ENCODE measurements around the gene PODN. TPM values are rescaled to one million over a fixed set of nuclear protein-coding genes. Genes with fewer than 3 reads are reported as not detected.

The PODN gene
- total and polyA plus RNA-seq, 10 donors, result 0.64 to 3.8 (median 1.8) TPM

DNA sequence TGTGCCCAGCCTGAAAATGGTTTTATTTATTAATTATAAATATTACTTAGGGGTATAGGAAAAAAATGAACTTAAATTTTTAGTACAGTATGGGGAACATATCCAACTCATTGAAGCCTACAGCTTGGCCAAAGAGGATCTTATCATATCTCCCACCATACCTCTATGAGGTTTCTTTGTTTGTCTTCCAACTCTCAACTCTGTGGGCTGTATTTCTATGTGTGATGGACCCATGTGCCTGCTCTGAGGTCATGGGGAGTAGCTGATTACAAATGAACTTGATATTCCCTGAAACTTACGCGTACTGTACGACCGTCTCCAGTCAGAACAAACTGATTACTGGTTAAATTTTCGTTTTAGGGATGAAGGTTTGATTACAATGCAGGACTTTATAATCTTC, 41.4 kb upstream of the PODN start:
- Histone ChIP-seq H3K4me3 (no peak overlapping the region), H3K27ac (no peak overlapping the region), H3K27me3 (replicated peaks in 1 of 7) (no peaks in the 10 kb centered on the region), H3K36me3 (peaks cover 0 to 17% (median 6%) of the 10 kb centered on the region in 6 donors), H3K9me3 (no peaks in the 10 kb centered on the region), H3K4me1 (peaks cover 6 to 62% (median 22%) of the 10 kb centered on the region in 6 donors)
- no peak for DNase-seq
- intact Hi-C loops (cut with DNase I; ENCODE audit: low total_unique reads), result no loop called here
- TF ChIP-seq, protein P1, sequence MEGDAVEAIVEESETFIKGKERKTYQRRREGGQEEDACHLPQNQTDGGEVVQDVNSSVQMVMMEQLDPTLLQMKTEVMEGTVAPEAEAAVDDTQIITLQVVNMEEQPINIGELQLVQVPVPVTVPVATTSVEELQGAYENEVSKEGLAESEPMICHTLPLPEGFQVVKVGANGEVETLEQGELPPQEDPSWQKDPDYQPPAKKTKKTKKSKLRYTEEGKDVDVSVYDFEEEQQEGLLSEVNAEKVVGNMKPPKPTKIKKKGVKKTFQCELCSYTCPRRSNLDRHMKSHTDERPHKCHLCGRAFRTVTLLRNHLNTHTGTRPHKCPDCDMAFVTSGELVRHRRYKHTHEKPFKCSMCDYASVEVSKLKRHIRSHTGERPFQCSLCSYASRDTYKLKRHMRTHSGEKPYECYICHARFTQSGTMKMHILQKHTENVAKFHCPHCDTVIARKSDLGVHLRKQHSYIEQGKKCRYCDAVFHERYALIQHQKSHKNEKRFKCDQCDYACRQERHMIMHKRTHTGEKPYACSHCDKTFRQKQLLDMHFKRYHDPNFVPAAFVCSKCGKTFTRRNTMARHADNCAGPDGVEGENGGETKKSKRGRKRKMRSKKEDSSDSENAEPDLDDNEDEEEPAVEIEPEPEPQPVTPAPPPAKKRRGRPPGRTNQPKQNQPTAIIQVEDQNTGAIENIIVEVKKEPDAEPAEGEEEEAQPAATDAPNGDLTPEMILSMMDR (IDR thresholded peaks at IDR 0.05 in 8 of 11, conservative IDR thresholded peaks at IDR 0.05 in 3 of 11), result no peak
- TF ChIP-seq POLR2AphosphoS5 (IDR thresholded peaks at IDR 0.05), result no peak
- TF ChIP-seq POLR2A (IDR thresholded peaks at IDR 0.05), result no peak
- 47 to 97% (median 94%) methylated on average over 5 of the region's 5 CpGs for WGBS, 5 donors

DNA sequence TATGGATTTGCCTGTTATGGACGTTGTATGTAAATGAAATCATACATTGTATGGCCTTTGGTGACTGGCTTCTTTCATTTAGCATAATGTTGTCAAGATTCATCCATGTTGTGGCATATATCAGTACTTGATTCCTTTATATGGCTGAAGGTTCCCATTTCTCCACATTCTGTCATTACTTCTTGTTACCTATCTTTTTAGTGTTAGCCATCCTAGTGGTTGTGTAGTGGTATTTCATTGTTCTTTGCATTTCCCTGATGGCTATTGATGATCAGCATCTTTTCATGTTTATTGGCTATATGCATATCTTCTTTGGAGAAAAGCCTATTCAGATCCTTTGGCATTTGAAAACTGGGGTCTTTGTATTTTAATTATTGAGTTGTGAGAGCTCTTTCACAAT, 39.8 kb upstream of the PODN start:
- no peak for DNase-seq
- intact Hi-C loops (cut with DNase I; ENCODE audit: low total_unique reads), result no loop called here
- TF ChIP-seq, protein P1 (IDR thresholded peaks at IDR 0.05 in 8 of 11, conservative IDR thresholded peaks at IDR 0.05 in 3 of 11), result no peak
- TF ChIP-seq POLR2AphosphoS5 (IDR thresholded peaks at IDR 0.05), result no peak
- TF ChIP-seq POLR2A (IDR thresholded peaks at IDR 0.05), result no peak
- Histone ChIP-seq H3K27ac (no peak overlapping the region), H3K36me3 (peaks cover 0 to 26% (median 6%) of the 10 kb centered on the region in 6 donors), H3K27me3 (replicated peaks in 1 of 7) (no peaks in the 10 kb centered on the region), H3K9me3 (no peaks in the 10 kb centered on the region), H3K4me3 (no peak overlapping the region), H3K4me1 (peaks cover 0 to 53% (median 11%) of the 10 kb centered on the region in 6 donors)
- WGBS, 5 donors, result 85 to 100% (median 93%) methylated on average over 1 of the region's 1 CpG

DNA sequence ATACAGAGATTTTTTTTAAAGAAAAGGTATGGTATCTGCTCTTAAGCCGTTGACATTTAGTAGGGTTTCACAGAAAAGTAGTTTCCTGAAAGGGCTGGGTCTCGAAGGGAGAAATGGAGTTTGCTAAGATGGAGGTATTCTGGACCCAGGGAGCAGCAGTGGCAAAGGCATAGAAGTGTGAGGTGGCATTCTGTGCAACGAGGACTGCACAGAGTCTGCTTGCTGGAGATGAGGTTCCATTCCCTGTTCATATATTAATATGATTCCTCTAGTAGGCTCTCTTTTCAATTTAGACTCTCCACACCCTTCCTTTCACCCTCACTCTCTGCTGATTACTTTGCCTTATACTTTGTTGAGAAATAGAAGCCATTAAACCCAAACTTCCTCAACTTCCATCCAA, 38.5 kb upstream of the PODN start:
- intact Hi-C loops (cut with DNase I; ENCODE audit: low total_unique reads), result no loop called here
- 78 to 94% (median 85%) methylated on average over 3 of the region's 3 CpGs for WGBS, 5 donors
- H3K36me3 ChIP-seq, result peaks cover 0 to 30% (median 6%) of the 10 kb centered on the region in 6 donors
- DNase-seq, result no peak
- H3K27me3 ChIP-seq (replicated peaks in 1 of 7), result no peaks in the 10 kb centered on the region
- no peaks in the 10 kb centered on the region for H3K9me3 ChIP-seq
- no peak overlapping the region for H3K27ac ChIP-seq
- no peak overlapping the region for H3K4me3 ChIP-seq
- H3K4me1 ChIP-seq, result peaks cover 0 to 47% (median 11%) of the 10 kb centered on the region in 6 donors
- TF ChIP-seq POLR2AphosphoS5 (IDR thresholded peaks at IDR 0.05) (no peak), POLR2A (IDR thresholded peaks at IDR 0.05) (no peak)
- TF ChIP-seq, protein P1 (IDR thresholded peaks at IDR 0.05 in 8 of 11, conservative IDR thresholded peaks at IDR 0.05 in 3 of 11), result no peak

DNA sequence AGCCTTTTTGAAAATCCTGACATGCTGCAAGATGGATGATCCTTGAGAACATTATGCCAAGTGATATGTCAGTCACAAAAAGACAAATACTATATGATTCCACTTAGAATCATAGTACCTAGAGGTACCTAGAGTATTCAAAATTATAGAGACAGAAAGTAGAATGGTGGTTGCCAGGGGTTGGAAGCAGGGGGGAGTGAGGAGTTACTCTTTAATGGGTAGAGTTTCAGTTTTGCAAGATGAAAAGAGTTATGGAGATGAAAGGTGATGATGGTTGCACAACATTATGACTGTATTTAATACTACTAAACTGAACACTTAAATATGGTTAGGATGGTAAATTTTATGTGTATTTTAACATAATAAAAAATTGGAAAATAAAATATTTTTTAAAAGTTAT, 37.9 kb upstream of the PODN start:
- DNase-seq, result no peak
- intact Hi-C loops (cut with DNase I; ENCODE audit: low total_unique reads), result no loop called here
- TF ChIP-seq, protein P1 (IDR thresholded peaks at IDR 0.05 in 8 of 11, conservative IDR thresholded peaks at IDR 0.05 in 3 of 11), result no peak
- no peak for TF ChIP-seq POLR2A (IDR thresholded peaks at IDR 0.05)
- TF ChIP-seq POLR2AphosphoS5 (IDR thresholded peaks at IDR 0.05), result no peak
- Histone ChIP-seq H3K36me3 (peaks cover 0 to 34% (median 7%) of the 10 kb centered on the region in 6 donors), H3K27me3 (replicated peaks in 1 of 7) (no peaks in the 10 kb centered on the region), H3K4me3 (no peak overlapping the region), H3K27ac (no peak overlapping the region), H3K4me1 (peaks cover 0 to 47% (median 11%) of the 10 kb centered on the region in 6 donors), H3K9me3 (no peaks in the 10 kb centered on the region)
